Stimulated activated CD4-positive, alpha-beta T cell treated with anti-CD3 and anti-CD28 coated beads, Interleukin-2, amount 100 ng/mL, for 24 hours (primary cell): ENCODE measurements around the gene CRELD2.

Experiments used
- DNase-seq, 2 donors: peaks; one replicate each; pipeline ENCODE4 v3.0.0-alpha.2; 2020

The CRELD2 gene, protein sequence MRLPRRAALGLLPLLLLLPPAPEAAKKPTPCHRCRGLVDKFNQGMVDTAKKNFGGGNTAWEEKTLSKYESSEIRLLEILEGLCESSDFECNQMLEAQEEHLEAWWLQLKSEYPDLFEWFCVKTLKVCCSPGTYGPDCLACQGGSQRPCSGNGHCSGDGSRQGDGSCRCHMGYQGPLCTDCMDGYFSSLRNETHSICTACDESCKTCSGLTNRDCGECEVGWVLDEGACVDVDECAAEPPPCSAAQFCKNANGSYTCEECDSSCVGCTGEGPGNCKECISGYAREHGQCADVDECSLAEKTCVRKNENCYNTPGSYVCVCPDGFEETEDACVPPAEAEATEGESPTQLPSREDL

DNA sequence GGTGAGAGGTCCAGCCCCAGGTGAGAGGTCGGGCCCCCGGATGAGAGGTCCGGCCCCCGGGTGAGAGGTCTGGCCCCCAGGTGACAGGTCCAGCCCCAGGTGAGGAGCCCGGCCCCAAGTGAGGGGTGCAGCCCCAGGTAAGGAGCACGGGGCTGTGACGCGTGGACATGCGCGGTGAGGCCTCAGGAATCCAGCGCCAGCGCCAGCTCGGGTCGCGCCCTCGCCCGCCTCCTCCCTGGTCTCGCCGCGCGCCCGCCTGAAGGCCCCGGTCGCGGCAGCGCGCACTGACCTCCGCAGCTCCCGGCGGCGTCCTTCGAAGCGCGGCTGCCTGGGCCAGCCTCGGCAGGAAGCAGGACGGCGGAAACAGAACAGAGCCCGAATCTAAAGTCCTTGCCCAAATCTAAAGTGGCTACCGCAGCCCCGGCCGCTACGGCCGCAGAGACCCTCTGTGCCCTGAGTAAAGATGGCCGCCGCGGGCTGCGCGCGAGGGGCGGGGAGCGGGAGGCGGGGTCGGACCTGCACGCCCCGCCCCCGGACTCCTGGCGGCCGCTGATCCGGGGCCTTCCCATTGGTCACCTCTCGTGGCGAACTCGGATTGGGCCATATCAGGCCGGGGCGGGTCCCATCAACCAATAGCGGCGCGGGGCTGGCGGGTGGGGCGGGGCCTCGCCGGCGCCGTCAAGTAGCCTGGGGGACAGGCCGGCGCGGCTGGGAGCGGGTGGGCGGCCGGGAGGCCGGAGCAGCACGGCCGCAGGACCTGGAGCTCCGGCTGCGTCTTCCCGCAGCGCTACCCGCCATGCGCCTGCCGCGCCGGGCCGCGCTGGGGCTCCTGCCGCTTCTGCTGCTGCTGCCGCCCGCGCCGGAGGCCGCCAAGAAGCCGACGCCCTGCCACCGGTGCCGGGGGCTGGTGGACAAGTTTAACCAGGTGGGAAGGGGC is at the start of gene CRELD2, which contains the start of gene ALG12:
Gene CRELD2, plus strand, starts transcription at position 661 of the 937 bp plus-strand sequence. Its CDS starts 136 bp downstream, at position 797.
Gene ALG12, minus strand, starts transcription at position 465 of the 937 bp plus-strand sequence. CDS start 4,673 bp downstream, outside the sequence.
- DNase-seq: peak; percentile 97 to 98

DNA sequence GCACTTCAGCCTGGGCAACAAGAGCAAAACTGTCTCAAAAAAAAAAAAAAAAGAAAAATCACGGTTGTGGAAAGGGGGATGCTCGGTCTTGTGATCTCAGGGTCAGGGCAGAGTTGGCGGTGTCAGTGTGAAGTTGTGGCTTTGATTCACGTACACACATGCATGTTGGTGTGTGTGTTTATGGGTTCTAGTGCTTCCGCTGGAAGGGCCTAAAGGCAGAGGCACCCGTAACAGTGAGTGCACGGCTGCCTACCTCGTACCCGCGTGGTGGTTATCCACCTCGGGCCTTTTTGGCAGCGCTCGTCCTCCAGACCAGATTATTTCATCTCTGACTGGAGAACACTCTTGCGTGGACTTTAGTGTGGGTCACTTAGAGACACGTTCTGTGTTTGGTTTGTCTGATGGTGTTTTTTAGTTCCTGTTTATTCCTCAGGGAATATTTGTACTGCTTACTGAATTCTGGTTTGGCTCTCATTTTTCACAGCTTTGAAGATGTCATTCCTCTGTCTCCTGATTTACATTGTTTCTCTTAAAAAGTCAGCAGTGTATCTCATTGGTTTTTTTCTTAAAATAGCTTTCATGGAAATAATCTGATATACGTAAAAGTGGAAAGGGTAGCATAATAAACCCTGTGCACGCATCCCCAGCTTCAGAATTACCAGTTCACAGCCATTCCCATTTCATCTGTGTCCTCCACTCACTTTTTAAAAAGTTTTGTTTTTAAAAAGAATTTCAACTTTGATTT is 49.2 kb upstream of the CRELD2 start:
- DNase-seq: no peak

DNA sequence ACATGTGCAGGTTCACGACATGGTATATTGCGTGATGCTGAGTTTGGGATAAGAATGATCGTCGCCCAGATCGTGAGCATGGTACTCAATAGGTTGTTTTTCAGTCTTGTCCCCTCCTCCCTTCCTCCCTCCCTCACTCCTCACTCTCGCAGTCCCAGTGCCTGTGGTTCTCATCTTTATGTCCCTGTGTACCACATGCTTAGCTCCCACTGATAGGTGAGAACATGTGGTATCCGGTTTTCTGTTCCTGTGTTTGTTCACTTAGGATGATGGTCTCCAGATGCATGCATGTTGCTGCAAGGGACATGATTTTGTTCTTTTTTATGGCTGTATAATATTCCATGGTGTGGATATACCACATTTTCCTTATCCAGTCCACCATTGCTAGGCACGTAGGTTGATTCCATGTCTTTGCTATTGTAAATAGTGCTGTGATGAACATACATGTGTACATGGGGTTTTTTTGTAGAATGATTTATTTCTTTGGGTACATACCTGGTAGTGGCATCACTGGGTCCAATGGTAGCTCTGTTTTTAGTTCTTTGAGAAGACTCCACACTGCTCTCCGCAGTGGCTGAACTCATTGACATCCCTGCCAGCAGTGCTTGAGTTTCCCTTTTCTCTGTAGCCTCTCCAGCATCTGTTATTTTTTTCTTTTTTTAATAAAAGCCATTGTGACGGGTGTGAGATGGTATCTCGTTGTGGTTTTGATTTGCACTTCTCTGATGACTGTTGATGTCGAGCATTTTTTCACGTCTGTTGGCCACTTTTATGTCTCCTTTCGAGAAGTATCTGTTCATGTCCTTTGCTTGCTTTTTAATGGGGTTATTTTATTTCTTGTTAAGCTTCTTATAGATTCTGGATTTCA is 48.4 kb upstream of the CRELD2 start:
- DNase-seq: no peak

DNA sequence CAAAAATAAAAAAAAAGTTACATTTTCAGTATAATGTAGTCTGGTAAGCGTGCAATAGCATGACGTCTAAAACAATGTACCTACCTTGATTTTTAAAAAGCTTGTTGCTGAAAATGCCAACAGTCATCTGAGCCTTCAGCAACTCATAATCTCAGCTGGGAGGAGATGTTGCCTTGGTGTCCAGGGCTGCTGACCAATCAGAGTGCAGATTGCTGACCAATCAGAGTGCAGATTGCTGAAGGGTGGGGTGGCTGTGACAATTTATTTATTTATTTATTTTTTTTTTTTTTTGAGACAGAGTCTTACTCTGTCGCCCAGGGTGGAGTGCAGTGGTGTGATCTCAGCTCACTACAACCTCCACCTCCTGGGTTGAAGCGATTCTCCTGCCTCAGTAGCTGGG is 47.0 kb upstream of the CRELD2 start:
- DNase-seq: no peak

DNA sequence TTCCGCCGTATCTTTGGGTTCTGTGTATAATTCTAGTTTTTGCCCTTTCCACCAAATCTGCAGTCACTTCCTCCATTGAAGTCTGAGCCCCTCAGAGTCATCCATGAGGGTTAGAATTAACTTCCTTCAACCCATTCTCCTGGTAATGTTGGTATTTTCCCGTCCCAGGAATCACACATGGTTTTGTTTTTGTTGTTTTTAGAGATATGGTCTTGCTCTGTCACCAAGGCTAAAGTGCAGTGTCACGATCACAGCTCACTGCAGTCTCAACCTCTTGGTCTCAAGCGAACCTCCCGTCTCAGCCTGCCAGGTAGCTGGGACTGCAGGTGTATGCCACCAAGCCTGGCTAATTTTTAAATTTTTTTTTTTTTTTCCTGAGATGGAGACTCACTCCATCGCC is 46.1 kb upstream of the CRELD2 start:
- no peak for DNase-seq

DNA sequence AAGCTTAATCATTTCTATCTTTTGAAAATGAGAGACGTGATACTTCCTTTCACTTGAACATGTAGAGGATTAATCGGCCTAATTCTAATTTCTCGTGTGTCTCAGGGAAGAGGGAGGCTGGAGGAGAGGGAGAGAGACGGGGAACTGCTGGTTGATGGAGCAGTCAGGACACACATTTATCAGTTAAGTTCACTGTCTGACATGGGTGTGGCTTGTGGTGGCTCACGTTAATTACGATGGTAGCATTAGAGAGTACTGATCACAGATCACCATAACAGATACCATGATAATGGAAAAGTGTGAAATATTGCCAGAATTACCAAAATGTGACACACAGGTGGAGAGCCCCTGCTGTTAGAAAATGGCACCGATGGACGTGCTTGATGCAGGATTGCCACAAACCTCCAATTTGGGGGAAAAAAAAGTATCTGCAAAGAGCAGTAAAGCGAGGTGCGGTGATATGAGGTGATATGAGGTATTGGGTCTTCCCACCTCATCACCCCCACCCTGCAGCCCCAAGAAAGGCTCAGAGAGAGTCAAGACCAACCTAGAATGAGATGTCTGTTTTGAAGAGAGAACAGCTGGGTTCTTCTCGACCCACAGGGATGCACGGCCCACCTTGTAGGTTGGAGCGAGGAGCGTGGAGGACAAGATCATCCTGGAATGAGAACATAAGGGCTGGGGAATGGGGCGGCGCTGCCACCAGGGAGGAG is 45.0 kb upstream of the CRELD2 start:
- no peak for DNase-seq

DNA sequence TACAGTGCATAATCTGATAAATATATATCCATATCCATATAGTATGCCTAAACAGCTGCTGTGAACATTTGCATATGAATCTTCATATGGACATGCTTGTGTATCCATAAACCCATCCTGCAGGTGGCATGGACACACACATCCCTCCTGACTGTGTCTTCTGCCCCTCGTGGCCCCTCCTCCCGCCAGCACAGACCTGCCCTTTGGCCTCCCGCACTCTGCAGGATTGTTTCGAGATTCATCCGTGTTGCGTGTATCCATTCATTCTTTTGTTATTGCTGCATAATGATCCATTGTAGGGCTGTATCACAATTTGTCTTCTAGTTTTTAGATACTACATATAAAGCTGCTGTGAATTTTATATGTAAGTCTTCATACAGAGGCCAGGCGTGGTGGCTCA is 40.8 kb upstream of the CRELD2 start:
- no peak for DNase-seq

DNA sequence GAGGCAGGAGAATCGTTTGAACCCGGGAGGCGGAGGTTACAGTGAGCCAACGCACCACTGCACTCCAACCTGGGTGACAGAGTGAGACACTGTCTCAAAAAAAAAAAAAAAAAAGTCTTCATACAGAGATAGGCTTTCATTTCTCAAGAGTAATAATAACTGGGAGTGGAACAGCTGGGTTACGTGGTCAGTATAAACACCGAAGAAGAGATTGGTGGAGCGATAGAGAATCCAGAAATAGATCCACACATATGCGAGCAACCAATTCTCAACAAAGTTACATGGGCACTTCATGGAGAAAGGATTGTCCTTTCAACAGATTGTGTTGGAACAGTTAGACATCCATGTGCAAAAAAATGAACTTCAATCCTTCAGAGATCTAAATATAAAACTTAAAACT is 40.2 kb upstream of the CRELD2 start:
- no peak for DNase-seq

DNA sequence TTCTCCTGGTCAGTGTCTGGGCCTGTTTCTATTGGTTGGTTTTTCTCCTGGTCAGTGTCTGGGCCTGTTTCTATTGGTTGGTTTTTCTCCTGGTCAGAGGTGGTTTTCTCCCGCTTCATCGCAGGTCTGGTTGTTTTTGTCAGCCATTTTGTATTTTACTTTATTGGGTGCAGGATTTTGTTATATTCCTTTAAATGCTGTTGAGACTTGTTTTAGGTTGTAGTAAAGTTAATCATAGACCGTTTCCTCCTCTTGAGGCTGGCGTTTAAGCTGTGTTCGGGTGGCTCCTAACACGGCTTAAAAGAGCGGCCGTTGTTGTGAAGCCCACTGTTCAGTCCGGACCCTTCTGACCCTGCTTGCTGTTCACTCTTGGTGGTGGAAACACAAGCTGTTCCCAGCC is 38.6 kb upstream of the CRELD2 start:
- no peak for DNase-seq

DNA sequence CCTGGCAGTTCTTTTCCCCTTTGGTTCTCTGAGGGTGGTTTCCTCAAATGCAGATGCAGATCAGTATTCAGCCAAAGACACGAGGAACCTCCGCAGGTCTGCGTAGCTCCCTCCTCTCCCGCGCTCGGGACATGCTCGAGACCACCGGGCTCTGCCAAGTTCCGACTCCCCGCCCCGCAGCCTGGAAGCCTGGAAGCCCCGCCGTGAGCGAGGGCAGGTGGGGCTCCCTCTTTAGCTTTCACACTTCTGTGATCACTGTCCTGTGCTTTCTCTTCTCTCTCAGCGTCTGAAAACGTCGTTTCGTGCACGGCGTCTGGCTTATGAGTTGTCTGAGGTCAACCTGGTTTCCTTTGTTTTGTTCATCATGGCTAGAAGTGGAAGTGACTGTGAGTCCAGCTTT is 38.2 kb upstream of the CRELD2 start:
- DNase-seq: no peak

DNA sequence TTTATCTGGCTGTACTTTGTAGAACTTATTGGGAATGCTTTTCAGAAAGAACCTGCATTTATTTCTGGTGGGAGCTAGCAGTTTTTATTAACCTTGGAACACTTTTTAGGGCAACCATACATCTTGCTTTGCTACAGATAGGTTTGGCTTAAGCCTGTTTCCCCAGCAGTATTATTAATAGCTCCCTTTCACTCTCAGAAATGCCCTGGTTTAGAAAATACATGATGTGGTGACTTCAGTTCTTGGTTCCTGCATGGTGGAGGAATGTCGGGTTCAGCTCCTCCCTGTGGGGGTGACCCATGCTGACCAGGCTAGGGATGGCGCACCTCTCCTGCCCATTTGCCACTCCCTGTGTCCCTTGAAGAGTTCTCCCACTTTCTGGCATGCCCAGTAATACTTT is 36.6 kb upstream of the CRELD2 start:
- no peak for DNase-seq

DNA sequence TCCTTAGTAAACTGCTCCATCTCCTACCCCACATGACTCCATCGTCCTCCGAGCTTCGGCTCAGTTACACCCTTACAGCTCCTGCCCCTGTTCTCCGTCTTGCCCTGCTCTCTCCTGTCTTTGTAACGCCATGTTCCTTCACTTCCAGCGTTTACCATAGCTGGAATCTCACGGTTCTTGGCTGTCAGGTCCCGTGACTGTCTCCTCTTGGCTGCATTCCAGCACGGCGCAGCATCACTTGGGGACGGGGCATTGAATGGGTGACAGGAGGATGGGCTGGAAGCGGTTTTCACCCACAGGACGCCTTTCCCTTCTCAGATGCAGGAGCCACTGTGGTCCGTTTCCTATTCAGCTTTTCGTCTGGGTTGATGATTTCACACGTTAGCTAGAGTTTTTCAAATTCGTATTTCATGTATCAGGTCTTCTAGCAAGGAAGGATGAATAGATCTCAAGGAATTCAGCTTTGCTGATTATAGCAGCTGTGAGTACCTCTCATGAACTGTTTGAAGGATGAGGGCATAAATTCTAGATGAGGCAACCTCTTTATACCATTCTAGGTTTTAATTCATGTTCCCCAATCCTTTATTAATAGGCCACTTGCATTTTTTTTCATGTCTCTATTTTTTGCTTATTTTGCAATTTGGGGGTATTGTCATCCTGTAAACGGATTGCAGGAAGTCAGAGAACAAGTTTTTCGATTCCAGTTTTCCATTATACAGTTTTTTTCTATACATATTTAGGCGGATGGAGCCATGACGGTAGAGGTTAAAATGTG is 35.7 kb upstream of the CRELD2 start:
- DNase-seq: no peak

DNA sequence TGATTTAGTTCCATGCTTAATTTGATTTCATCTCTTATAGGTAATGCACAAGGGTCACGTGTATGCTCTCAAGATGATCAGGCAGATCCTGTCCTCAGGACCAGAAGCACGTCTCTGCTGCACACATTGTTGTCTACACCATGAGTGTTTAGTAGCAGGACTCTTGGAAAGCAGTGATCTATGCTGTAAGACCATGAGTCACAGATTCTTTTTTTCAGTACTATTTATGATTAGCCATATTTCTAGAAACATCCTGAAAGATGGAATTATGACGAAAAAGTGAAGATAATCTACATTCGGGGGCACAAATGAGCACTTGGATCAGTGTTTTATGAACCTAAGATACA is 35.2 kb upstream of the CRELD2 start:
- DNase-seq: no peak

DNA sequence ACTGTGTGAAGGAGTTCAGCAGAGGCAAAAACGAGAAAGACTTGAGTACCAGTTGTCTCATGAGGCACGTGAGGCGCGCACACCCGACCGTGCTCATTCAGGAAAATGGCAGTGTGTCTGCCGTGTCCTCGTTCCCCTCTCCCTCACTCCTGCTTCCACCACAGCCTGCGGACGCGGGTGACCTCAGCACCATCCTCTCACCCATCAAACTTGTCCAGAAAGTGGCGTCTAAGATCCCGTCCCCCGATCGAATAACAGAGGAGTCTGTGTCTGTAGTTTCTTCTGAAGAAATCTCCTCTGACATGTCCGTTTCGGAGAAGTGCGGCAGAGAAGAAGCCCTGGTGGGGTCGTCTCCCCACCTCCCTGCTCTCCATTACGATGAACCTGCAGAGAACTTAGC is 34.4 kb upstream of the CRELD2 start:
- DNase-seq: no peak

DNA sequence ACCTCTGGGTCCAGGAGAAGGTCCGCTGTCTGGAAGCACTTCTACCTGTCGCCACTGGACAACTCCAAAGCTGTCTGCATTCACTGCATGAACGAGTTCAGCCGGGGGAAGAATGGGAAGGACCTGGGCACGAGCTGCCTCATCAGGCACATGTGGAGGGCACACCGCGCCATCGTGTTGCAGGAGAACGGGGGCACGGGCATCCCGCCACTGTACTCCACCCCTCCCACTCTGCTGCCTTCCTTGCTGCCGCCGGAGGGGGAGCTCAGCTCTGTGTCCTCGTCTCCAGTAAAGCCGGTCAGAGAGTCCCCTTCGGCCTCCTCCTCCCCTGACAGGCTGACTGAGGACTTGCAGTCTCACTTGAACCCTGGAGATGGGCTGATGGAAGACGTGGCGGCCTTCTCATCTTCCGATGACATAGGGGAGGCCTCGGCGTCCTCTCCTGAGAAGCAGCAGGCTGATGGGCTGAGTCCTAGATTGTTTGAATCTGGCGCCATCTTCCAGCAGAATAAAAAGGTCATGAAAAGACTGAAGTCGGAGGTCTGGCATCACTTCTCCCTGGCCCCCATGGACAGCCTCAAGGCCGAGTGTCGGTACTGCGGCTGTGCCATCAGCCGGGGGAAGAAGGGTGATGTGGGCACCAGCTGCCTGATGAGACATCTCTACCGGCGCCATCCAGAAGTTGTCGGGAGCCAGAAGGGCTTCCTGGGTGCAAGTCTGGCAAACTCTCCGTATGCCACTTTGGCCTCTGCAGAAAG is 33.8 kb upstream of the CRELD2 start:
- DNase-seq: no peak

DNA sequence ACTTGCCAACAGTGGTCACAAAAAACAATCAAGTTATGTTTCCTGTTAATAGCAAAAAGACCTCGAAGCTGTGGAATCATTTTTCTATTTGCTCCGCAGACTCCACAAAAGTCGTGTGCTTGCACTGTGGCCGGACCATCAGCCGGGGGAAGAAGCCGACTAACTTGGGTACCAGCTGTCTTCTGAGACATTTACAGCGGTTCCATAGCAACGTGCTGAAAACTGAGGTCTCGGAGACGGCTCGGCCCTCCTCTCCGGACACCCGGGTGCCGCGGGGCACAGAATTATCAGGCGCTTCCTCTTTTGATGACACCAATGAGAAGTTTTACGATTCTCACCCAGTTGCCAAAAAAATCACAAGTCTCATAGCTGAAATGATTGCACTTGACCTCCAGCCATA is 33.2 kb upstream of the CRELD2 start:
- no peak for DNase-seq

DNA sequence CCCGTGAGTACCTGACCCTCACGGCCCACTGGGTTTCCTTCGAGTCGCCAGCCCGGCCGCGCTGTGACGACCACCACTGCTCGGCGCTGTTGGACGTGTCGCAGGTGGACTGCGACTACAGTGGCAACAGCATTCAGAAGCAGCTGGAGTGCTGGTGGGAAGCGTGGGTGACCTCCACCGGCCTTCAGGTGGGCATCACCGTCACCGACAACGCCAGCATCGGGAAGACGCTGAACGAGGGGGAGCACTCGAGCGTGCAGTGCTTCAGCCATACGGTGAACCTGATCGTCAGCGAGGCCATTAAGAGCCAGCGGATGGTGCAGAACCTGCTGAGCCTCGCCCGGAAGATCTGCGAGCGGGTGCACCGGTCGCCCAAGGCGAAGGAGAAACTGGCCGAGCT is 32.6 kb upstream of the CRELD2 start:
- no peak for DNase-seq

DNA sequence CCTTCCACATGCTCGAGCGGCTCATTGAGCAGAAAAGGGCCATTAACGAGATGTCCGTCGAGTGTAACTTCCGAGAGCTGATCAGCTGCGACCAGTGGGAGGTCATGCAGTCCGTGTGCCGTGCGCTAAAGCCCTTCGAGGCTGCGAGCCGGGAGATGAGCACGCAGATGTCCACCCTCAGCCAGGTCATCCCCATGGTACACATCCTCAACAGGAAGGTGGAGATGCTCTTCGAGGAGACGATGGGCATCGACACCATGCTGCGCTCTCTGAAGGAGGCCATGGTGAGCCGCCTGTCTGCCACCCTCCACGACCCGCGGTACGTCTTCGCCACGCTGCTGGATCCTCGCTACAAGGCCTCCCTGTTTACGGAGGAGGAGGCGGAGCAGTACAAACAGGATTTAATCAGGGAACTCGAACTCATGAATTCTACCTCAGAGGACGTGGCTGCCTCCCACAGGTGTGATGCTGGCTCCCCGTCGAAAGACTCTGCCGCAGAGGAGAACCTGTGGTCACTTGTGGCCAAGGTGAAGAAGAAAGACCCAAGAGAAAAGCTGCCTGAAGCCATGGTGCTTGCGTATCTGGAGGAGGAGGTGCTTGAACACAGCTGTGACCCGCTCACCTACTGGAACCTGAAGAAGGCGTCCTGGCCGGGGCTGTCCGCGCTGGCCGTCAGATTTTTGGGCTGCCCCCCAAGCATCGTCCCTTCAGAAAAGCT is 31.9 kb upstream of the CRELD2 start:
- no peak for DNase-seq

DNA sequence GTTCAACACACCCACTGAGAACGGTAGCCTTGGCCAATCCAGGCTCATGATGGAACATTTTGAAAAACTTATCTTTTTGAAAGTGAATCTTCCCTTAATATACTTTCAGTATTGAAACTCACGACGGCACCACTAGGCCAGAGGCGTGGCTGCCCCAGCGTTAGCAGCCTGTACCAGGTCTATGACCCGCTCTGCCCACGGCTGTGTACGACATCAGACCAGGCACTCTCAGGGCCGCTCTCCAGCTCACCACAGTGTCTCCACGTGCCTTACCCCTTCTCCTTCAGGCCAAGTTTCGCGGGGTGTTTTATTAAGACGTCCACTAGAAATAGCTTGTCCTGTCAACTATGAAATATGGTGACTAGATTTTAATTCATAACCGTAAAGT is 31.4 kb upstream of the CRELD2 start:
- no peak for DNase-seq
